Measurements from ENCODE around the gene ASB14.

Gene ASB14

DNA sequence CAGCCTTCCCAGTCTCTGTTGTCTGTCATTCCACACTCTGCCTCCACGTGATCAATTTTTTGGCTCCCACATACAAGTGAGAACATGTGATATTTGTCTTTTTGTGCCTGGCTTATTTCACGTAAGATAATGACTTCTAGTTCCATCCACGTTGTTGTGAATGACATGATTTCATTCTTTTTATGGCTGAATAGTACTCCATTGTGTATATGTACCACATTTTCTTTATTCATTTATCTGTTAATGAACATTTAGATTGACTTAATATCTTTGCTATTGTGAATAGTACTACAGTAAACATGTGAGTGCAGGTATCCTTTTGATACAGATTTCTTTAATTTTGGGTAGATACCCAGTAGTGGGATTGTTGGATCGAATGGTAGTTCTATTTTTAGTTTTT lies 31.4 kb downstream of the ASB14 start:
- DNase-seq (ENCODE audit: low spot score), result no peak

DNA sequence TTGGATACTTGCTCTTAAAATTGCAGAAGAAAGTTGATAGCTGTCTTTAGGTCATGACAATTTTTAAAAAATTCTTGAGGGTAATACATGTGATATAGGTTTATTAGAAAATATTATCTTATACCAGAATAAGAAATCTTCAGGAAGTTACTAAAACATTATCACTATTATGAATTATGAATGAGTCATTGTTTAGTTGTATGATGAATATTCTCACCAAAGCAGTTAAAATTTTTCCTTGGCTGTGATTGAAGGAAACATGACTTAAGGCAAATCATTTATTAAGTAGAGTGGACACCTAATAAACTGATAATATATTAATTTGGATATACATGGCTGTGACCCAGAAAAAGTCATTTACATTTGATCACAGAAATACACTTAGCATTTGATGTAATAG lies 34.8 kb downstream of the ASB14 start:
- DNase-seq (ENCODE audit: low spot score), result no peak

GRCh38 chr3:57256844-57257243 lies 35.6 kb downstream of the ASB14 start:
- DNase-seq (ENCODE audit: low spot score), result no peak

DNA sequence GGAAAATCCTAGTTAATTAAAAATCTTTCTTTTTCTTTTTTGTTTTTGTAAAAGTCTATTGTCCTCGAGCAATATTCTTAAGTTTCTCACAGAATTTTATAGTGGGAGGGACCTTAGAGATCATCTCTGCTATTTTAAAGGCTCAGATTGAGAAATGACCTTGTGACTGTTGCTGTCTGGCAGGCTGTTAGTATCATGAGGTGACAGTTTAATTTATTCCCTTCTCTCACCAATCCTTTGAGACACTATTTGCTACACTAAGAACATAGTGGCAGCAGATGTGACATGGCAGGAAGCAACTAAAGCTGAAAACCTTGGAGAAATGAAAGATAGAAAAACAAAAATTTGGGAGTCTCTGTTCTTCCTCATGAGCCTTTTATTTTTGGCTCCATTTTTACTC lies 40.1 kb downstream of the ASB14 start:
- DNase-seq (ENCODE audit: low spot score), result no peak

- DNase-seq (ENCODE audit: low spot score), result no peak
Measured at GRCh38 chr3:57244946-57245345, 47.5 kb downstream of the ASB14 start.

GRCh38 chr3:57234613-57235575 lies 57.6 kb downstream of the ASB14 start:
- no peak for DNase-seq (ENCODE audit: low spot score)

- no peak for DNase-seq (ENCODE audit: low spot score)
Measured at GRCh38 chr3:57233799-57234198, 58.7 kb downstream of the ASB14 start.

DNA sequence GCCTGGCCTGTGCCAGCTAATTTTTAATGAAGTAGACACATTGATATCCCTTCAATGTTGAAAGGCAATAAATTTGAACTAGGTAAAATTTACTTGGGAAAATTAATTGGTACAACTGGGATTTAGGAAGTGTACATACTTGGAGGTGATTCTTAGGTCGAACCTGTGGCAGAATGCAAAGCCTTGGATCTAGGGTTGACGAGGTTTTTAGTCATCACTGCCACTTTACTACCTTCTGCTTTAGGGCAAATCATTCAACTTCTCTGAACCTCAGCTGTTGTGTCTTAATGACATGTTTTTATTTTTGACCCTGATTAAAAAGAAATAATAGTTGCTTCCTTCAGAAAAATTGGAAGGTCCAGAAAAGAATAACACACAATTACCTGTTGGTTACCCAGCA lies 62.5 kb downstream of the ASB14 start:
- DNase-seq (ENCODE audit: low spot score), result no peak

DNA sequence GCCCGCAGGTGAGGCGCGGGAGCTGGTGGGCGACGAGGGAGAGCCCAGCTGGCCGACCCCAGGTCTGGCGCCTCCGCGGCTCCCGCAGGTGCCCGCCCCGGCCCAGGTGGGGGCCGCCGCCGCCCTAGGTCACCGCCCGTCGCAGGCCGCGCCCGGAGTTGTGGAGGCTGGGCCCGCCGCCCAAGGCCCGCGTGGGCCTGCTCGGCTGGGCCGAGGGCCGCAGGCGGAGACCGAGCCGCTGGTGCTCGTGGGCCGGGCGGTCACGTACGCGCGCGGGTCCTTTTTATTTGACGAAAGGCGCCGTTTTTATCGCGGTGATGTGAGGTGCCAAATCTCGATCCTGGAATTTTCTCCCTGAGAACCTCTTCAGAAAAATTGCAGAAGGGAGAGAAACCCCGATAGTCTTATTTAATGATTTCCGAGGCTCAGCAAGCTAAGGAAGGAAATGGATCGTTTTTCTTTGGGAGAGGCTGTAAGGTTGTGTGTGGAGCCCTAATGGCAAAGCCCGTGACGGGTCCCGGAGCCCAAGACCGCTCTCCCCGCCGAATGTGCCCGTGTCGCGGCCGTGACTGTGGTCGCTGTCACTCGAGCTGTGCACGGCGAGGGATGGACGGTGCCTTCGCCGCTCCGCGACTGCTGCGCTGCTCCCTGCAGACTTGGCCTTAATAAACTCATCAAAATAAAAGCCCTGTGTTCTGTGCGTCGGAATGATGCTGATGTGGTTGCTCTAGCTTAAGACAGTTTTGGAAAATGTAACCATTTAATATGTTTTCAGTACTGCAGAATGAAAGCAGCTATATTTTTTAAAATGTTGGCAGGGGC lies 64.3 kb downstream of the ASB14 start:
- DNase-seq (ENCODE audit: low spot score), result peak; percentile 76

DNA sequence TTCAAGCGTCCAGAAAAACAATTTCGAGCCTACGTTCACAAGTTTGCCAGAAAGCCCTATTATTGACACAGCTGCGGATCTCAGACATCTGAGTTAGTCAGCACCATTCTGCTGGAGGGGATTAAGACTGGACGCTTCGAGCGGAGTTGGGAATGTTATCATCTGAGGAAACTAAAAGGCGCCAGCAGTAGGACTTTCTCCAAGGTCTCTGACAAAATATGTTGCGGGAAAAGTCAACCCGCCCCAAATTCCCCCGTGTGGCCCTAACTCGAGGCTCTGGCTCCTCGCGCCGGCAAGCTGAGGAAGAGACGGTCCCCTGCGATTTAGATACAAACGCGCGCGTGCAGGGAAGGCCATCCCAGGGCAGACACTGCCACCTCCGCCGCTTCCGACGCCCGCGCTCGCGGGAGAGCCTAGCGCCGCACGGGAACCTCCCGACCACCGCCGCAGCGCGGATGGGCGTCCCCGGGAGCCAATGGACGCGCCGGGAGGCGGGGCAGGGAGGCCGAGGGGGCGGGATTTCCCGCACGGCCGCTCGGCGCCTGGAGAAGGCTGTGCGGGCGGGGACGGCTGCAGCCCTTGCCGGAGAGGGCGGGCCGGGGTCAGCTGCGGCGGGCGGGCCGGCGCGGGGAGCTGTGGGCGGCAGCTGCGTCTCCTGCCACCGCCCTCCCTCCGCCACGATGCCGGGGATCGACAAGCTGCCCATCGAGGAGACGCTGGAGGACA lies 65.1 kb downstream of the ASB14 start, which contains the start of gene APPL1:
APPL1 (plus strand) TSS at position 526 of the 726 bp plus-strand sequence; CDS start at position 681, 155 bp downstream.
- DNase-seq (ENCODE audit: low spot score), result peak; percentile 94

GRCh38 chr3:57226176-57226575 lies 66.3 kb downstream of the ASB14 start:
- DNase-seq (ENCODE audit: low spot score), result peak; percentile 16

DNA sequence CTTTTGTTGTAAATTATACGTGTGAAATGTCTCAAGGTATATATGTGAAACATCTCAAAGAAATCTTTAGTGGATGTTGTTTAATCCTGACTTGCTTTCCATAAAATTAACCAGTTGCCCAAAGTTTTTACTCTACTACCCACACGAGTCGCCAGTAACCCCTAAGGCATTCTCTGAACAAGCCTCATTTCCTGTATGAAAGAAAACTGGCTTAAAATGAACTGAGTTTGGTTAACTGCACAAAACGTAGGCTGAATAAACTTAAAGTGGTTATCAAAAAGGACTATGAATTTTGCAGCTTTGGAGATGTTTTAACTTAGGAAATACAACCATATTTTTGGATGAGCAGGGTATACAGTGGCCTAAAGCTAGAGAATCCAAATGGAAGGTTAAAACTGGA lies 67.6 kb downstream of the ASB14 start:
- no peak for DNase-seq (ENCODE audit: low spot score)

GRCh38 chr3:57221883-57222282 lies 70.6 kb downstream of the ASB14 start:
- DNase-seq (ENCODE audit: low spot score), result peak; percentile 22

All from globus pallidus (tissue), 1 donor.